H1 (cell line): Measurements from ENCODE around the gene EIPR1.

Experiments
- POLR2A ChIP-seq, 2 experiments: IDR thresholded peaks; 1 replicate in 1 of 2; 2 replicates in 1 of 2; pipeline ENCODE4 v1.6.1; 2011; ENCODE audit warnings: low read depth in 2 of 2, low read length in 2 of 2, mild to moderate bottlenecking in 2 of 2; ENCODE audit errors: control extremely low read depth in 1 of 2
- SP4 ChIP-seq: IDR thresholded peaks from 2 replicates; pipeline ENCODE4 v1.6.1; 2012; ENCODE audit warnings: low read length, inconsistent platforms
- TF ChIP-seq, protein P1 (sequence below), 3 experiments: IDR thresholded peaks; 1 replicate in 2 of 3; 2 replicates in 1 of 3; pipeline versions ENCODE4 v1.5.1 to v1.6.1; 2011; ENCODE audit warnings: low read length in 3 of 3, mild to moderate bottlenecking in 3 of 3, inconsistent platforms in 2 of 3, low read depth in 1 of 3, moderate library complexity in 1 of 3; ENCODE audit not compliant: insufficient read depth in 1 of 3; ENCODE audit errors: control extremely low read depth in 1 of 3

DNA sequence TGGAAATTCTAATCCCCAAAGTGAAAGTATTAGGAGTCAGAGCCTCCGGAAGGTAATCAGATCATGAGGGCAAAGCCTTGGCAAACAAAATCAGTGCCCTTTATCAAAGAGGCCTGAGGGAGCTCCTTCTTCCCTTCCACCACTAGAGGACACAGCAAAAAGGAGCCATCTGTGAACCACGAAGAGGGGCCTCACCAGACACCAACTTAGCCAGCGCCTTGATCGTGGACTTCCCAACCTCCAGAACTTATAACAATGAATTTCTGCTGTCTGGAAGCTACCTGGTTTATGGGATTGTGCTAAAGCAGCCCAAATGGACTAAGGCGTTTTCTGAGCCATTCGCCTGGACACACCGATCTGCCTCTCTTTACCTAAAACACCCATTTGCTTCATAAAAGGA is 133.1 kb downstream of the EIPR1 start:
- TF ChIP-seq, protein P1, sequence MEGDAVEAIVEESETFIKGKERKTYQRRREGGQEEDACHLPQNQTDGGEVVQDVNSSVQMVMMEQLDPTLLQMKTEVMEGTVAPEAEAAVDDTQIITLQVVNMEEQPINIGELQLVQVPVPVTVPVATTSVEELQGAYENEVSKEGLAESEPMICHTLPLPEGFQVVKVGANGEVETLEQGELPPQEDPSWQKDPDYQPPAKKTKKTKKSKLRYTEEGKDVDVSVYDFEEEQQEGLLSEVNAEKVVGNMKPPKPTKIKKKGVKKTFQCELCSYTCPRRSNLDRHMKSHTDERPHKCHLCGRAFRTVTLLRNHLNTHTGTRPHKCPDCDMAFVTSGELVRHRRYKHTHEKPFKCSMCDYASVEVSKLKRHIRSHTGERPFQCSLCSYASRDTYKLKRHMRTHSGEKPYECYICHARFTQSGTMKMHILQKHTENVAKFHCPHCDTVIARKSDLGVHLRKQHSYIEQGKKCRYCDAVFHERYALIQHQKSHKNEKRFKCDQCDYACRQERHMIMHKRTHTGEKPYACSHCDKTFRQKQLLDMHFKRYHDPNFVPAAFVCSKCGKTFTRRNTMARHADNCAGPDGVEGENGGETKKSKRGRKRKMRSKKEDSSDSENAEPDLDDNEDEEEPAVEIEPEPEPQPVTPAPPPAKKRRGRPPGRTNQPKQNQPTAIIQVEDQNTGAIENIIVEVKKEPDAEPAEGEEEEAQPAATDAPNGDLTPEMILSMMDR (IDR thresholded peaks at IDR 0.05; ENCODE audit: control extremely low read depth in 1 of 3, insufficient read depth in 1 of 3, low read depth in 1 of 3, low read length in 3 of 3), result no peak
- TF ChIP-seq SP4 (no peak), POLR2A (IDR thresholded peaks at IDR 0.05; ENCODE audit: control extremely low read depth in 1 of 2, low read depth in 2 of 2, low read length in 2 of 2) (no peak)
